NCI-H187 (cell line): ENCODE data around the gene NAT10.

Source experiments
- DNase-seq, 2 experiments: peaks; one replicate each; lab custom pipeline; 2025; lab: John Stamatoyannopoulos, UW

The NAT10 gene

DNA sequence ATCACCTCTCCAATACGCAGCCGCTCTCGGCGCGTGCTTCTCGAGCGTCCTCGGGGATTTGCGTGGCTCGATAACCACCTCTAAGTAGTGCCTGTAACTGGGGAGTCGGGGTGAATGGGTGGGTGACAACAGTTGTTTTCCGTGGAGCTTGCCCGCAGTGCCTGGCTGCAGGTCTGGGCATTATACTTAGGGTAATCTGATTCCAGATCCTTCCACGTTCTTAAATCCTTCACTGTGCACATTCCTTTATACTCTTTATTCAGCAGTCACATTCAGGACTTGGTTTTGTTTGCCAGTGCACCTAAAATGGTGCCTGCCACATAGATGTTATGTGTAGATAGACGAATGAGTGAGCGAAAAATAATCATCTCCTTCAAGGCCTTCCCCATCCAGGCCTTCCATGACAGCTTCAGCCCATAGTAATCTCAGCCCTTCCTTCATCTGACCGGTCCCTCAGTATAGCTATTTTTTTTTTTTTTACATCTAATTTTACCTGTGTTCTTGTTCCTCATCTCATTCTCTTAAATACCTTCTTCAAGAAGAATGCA, 602 bp downstream of the NAT10 start:
- DNase-seq = no peak

DNA sequence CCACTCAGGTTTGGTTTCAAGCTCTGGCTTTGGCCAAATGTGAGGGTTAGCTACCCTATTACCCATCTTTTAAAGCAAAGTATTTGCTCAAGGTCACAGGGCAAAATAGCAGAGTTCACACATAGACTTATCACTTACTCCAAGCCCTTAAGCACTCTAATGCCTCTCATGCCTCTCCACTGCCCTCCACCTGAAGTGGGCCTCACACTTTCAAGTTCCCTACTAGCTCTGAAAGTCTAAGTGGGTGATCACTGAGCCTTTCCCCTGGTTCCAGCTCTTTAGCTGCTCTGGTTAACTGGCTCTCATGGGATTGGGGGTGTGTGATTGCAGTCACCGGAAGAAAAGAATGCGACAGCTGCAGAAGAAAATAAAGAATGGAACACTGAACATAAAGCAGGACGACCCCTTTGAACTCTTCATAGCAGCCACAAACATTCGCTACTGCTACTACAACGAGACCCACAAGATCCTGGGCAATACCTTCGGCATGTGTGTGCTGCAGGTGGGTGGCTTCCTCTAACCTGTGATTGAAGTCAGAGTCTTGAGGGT, 6.4 kb downstream of the NAT10 start:
- DNase-seq = no peak

DNA sequence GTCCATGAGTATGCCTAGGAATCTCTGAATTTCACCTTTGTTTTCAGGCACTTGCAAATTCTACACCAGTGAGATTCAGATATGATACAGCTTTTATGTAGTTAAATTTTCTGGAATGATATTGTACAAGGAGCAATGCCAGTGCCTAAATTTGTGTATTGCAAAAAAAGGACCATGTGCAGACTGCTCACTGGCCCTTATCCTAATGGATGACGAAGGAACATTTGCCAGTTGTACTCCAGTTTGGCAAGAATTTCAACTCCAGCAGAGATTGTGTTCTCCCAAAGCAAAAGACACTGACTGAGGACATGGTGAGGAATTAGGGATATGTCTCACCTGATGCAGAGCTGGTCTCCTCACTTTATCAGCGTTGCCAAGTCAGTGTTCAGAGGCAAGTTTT, 8.6 kb downstream of the NAT10 start:
- no peak for DNase-seq

DNA sequence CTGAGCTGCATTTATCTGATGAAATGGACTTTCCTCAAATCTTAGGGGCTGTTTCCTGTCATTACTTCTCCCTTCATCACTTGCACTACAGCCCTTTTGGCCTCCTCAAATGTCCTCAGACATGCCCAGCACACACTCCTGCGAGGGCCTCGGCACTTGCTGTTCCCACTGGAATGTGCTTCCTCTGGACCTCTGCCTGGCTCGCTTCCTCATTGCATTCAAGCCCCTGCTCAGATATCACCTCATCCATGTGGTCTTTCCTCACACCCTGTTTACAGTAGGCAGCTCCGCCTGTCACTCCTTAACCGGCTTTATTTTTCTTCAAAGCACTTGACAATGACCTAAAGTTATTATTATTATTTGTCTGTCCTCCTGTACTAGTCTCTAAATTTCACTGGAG, 9.0 kb downstream of the NAT10 start:
- DNase-seq = no peak

GRCh38 chr11:34120651-34121050, 15.2 kb downstream of the NAT10 start:
- DNase-seq = no peak

DNA sequence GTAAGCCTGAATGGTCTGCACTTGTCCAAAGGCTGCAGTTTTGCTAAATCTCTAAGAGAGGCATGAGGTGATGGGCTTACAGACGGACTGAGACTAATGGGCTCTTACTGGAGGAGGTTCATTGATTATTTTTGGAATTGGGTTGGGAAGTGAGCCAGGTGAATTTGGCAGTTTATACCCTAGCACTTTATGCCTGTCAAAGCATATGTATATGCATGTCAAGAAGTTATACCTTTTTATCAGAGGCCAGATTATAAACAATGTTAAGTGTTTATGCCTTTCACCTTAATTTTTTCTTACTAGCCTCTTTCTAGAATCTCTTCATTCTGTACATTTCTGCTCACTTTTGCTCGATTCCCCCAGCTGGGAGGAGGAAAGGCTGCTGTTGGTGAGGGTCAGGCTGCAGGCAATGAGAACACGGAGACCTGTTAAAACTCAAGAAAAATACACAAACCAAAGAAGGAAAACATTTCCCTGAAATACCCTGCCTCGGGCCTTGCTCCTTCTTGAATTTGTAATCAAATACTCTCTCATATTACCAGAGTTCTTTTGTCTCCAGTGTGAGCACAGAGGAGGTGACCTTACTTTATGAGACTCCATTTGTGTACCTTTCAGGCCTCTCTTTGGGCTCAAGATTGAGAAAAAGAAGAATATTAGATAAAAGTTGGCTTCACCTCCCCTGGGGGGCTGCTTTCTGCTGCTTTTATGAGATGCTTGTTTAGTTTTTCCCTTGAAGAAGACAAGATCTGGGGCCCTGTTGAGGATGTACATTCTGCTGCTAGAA, 19.6 kb downstream of the NAT10 start:
- no peak for DNase-seq

DNA sequence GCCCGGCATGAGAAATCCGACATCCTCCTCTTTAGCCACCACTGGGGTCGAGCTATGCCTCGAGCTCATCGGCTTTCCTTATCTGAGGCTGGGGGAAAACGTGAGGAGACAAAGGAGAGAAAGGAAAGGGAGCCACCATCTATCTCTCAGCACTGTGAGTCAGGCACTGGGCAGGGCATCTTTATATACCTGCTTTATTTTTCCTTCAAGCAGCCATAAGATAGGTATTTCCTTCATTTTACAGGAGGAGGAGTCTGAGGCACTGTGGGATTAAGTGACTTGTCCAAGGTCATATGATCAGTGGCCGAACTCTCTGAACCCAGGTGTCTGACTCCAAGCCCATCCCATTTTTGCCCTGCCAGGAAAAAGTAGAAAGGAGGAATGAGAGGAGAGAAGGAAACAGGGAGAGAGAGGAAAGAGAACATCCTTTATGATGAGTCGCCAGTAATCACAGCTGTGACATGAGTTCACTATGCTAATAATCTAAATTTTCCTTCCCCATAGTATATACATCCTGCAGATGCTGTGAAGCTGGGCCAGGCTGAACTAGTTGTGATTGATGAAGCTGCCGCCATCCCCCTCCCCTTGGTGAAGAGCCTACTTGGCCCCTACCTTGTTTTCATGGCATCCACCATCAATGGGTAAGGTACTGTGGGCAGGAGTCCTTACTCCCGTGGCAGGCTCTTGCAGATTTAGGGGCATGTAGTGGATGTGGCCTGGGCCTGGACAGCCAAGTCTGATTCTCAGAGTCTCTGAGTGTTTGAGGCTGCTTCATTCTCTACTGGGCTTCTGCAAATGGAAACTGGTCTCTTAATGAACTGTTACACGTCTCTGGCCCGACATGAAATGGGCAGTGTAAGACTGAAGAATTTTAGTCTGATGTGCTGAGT, 21.8 kb downstream of the NAT10 start:
- no peak for DNase-seq

DNA sequence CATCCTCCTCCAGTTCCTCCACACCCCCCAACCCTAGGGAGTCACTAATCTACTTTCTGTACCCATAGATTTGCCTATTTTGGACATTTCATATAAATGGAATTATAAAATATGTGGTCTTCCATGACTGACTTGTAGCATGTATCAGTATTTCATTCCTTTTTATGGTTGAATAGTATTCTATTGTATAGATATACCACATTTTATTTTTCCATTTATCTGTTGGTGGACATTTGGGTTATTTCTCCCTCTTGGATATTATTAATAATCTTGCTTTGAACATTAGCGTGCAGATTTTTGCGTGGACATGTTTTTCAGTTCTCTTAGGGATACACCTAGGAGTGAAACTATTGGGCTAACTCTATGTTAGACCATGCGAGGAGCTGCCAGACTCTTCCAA, 23.4 kb downstream of the NAT10 start:
- no peak for DNase-seq

DNA sequence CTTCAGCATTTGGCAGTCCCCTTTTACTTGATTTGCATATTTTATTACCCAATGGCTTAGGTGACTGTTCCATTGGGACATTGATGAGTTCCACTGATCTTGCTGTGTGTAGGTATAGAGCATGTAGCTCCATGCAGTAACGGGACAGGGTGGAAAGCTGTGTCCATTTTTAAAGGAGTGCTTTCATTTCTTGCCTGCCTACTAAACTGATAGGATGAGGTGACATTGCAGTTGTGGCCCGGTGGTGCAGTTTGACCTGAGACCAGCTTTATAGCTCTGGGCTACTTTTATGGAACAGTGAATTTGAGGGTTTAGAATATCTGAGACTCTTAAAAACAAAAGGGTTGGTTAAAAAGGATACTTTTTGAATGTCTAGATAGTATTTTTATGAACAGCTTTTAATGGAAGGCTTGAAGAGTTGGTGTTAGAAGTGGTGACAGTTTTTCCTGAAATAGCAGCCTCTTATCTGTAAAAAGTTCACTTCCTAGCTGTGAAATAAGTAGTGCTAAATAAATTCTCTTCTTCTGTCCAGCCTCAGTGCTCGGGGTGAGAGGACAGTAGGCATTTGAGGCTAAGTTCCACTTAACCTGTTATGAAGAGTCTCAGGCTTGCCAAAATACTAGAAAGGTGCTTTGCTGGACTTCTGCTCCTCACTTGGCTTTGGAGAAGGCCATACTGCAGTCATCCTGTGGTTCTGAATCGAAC, 27.0 kb downstream of the NAT10 start:
- no peak for DNase-seq

DNA sequence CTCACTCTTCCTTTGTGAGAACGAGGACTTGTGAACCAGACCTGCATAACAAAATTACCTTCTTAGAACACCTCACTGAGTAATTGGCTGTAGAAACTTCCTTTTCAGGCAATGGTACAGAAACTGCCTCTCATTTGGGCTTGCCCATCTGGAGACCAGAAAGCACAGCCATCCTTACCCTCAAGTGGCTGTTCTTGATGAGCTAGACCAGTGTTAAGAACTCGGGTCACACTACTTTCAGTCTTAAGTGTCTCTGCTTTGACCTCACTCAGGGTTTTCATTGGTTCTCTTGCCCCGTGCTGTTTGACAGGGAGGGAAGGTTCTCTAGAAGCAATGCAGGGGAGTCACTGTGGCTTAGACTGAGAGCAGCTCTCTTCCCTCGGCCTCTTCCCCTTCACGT, 29.3 kb downstream of the NAT10 start:
- DNase-seq = no peak

DNA sequence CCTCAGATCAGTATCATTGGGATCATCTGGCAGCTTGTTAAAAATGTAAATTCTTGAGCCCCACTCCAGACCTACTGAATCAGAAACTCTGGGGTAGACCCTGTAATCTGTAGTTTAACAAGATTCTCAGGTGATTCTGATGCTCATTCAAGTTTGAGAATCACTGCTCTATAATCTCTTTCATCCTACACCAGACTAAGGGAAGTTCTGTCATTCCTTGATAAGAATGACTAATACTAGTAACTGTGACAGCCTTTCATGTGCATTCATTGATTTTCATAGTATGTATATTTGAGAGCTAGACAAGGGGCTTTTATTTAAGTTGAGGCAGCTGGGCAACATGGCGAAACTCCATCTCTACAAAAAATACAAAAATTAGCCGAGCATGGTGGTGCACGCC, 30.0 kb downstream of the NAT10 start:
- no peak for DNase-seq

DNA sequence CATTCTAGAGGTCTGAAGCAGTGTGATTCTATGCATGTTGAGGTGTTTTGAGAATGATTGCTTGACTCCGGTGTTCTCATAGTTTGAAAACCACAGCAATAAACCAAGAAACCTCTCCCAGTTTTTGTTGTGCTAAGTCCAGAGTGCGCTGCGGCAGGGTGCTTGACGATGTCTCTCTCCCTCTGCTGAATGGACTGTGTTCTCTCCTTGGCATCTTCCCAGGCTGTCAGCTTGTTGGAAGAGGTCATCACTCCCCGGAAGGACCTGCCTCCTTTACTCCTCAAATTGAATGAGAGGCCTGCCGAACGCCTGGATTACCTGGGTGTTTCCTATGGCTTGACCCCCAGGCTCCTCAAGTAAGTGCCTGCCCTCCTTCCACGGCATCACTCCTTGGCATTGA, 31.0 kb downstream of the NAT10 start:
- DNase-seq = no peak

DNA sequence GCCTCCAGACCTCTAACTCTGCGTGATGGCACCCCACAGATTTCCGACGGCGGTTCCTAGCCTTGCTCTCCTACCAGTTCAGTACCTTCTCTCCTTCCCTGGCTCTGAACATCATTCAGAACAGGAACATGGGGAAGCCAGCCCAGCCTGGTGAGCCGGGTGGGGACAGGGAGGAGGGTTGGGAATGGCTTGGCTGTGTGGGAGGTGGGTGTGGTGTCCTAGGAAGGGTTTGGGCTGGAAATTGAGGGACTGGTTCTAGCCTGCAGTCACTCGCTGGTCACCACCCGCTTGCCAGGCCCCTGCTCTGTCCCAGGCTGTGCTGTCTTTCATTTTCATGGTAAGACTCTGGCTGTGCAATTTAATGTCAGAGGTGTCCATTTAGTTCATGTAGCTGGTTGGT, 33.9 kb downstream of the NAT10 start:
- DNase-seq = no peak

GRCh38 chr11:34140149-34140548, 34.7 kb downstream of the NAT10 start:
- no peak for DNase-seq

DNA sequence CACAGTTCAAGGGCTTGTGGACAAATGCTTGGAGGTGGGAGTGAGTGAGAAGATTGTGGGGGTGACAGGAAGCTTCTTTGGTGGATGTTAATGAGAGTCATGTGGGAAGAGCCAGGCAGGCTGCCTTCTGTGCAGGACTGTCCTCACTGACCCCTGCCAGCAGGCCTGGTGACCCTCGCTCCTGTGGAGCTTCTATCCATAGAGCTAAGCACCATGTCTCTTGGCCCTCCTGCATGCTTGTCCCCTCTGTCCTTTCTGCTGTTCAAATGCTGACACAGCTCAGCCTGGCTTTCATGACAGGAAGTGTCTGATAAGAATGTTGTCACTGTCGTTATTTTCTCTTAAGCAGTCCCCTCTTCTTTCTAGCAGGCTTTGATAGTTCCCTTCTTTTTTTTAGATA, 37.6 kb downstream of the NAT10 start:
- DNase-seq = no peak

GRCh38 chr11:34145073-34145472, 39.6 kb downstream of the NAT10 start:
- no peak for DNase-seq

DNA sequence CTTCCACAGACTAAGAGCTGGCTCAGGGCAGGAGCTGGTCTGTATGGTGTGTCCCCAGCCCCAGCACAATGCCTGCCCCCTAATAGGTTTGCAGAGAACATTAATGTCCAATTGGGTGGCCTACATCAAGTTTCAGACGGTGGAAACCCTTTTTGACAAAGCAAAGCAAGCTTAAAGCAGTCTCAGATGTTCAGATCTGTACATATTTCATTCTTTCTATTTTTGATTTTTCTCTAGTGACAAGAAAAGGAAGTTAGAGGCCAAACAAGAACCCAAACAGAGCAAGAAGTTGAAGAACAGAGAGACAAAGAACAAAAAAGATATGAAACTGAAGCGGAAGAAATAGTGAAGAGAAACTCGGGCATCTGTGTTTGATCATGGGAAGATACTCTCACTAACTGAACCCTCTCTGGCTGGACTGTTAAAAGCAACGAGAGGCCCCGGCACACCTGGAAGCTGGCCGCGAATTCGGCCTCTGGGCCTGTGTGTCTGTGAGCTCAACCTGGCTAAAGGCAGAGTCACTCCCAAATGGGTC, 40.5 kb downstream of the NAT10 start:
- DNase-seq = no peak

GRCh38 chr11:34146411-34146810, 41.0 kb downstream of the NAT10 start:
- DNase-seq = no peak

- no peak for DNase-seq
Observed at GRCh38 chr11:34146866-34147265, 41.4 kb downstream of the NAT10 start.

DNA sequence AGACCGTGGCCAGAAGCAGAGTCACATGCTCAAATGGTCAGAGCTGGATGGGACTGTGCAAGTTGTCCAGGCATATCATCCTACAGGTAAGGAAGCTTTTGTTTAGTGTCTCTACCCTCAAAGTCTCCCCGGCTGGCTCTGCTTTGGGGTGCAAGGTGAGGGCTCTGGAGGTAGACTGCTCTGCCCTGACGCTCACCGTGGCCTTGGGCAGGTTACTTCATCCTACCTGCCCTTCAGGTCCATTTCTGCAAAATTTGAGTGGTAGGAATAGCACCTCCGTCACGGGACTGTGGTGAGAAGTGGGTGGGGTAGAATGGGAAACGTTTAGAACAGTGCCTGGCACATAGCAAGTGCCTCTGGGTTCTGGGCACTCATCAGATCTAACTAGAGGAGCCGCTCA, 42.2 kb downstream of the NAT10 start:
- no peak for DNase-seq

- no peak for DNase-seq
Observed at GRCh38 chr11:34148504-34149165, 43.2 kb downstream of the NAT10 start.
